Neuronal stem cell (in vitro differentiated cells): Measurements from ENCODE around the gene RNF13.

Experiments
- DNase-seq: peaks from one replicate; pipeline ENCODE4 v3.0.0-alpha.2; 2013; ENCODE audit warnings: low spot score
- H2AFZ ChIP-seq: one replicate; pipeline ENCODE4 v1.6.1; 2013; ENCODE audit warnings: mild to moderate bottlenecking, low read length, inconsistent platforms
- H2AK5ac ChIP-seq: 2 replicates; pipeline ENCODE4 v1.6.1; 2013; ENCODE audit warnings: low read depth, mild to moderate bottlenecking, inconsistent platforms, low read length, moderate library complexity, mixed read lengths
- H2BK120ac ChIP-seq: 2 replicates; pipeline ENCODE4 v1.6.1; 2013; ENCODE audit warnings: low read depth, mild to moderate bottlenecking, inconsistent platforms, low read length, moderate library complexity, mixed read lengths
- H2BK12ac ChIP-seq: one replicate; pipeline ENCODE4 v1.6.1; 2013; ENCODE audit warnings: low read length, inconsistent platforms
- H2BK15ac ChIP-seq: 2 replicates; pipeline ENCODE4 v1.6.1; 2013; ENCODE audit warnings: mild to moderate bottlenecking, low read length, inconsistent platforms, mixed read lengths
- H2BK5ac ChIP-seq: one replicate; pipeline ENCODE4 v1.6.1; 2013; ENCODE audit warnings: inconsistent platforms, mild to moderate bottlenecking, low read length, moderate library complexity
- H3K14ac ChIP-seq: one replicate; pipeline ENCODE4 v1.6.1; 2013; ENCODE audit warnings: low read length, inconsistent platforms
- H3K18ac ChIP-seq: 2 replicates; pipeline ENCODE4 v1.6.1; 2013; ENCODE audit warnings: low read length, inconsistent platforms
- H3K23ac ChIP-seq: 2 replicates; pipeline ENCODE4 v1.6.1; 2013; ENCODE audit warnings: low read depth, mild to moderate bottlenecking, mixed read lengths, low read length, inconsistent platforms; ENCODE audit not compliant: poor library complexity
- H3K27ac ChIP-seq: replicated peaks from 3 replicates; pipeline ENCODE4 v1.5.1; 2013; ENCODE audit warnings: low read length, inconsistent platforms
- H3K27me3 ChIP-seq, 3 experiments: 2 replicates each; pipeline ENCODE4 v1.6.1; 2013; ENCODE audit warnings: low read length in 3 of 3, mild to moderate bottlenecking in 2 of 3, inconsistent platforms in 1 of 3, low read depth in 1 of 3, mixed read lengths in 1 of 3, moderate library complexity in 1 of 3; ENCODE audit not compliant: control insufficient read depth in 3 of 3, insufficient read depth in 3 of 3
- H3K36me3 ChIP-seq, 2 donors: replicated peaks in 1 of 2; 2 replicates each; pipeline ENCODE4 v1.6.1; 2013; ENCODE audit warnings: low read length in 2 of 2; ENCODE audit not compliant: control insufficient read depth in 2 of 2, insufficient read depth in 2 of 2
- H3K4ac ChIP-seq: 2 replicates; pipeline ENCODE4 v1.6.1; 2013; ENCODE audit warnings: inconsistent platforms, mild to moderate bottlenecking, low read length, moderate library complexity
- H3K4me1 ChIP-seq, 2 donors: 1 replicate in 1 of 2; 2 replicates in 1 of 2; pipeline ENCODE4 v1.6.1; 2013; ENCODE audit warnings: low read length in 2 of 2, low read depth in 1 of 2; ENCODE audit not compliant: control insufficient read depth in 2 of 2, insufficient read depth in 1 of 2
- H3K4me2 ChIP-seq: one replicate; pipeline ENCODE4 v1.6.1; 2013; ENCODE audit warnings: mild to moderate bottlenecking, low read length, inconsistent platforms; ENCODE audit not compliant: insufficient read depth, poor library complexity, severe bottlenecking
- H3K4me3 ChIP-seq, 2 donors: 2 replicates each; pipeline ENCODE4 v1.5.1; 2013; ENCODE audit warnings: low read length in 2 of 2, mild to moderate bottlenecking in 2 of 2, inconsistent platforms in 1 of 2, moderate library complexity in 1 of 2
- H3K79me1 ChIP-seq: one replicate; pipeline ENCODE4 v1.6.1; 2013; ENCODE audit warnings: low read depth, mild to moderate bottlenecking, inconsistent platforms, low read length, moderate library complexity
- H3K9ac ChIP-seq: one replicate; pipeline ENCODE4 v1.6.1; 2013; ENCODE audit warnings: mild to moderate bottlenecking, low read depth, low read length, inconsistent platforms; ENCODE audit not compliant: poor library complexity
- H3K9me3 ChIP-seq, 2 donors: replicated peaks in 1 of 2; 2 replicates each; pipeline versions ENCODE3 to v1.6.1; 2013; ENCODE audit warnings: low read length in 2 of 2, mild to moderate bottlenecking in 2 of 2, inconsistent platforms in 1 of 2, low read depth in 1 of 2, mixed read lengths in 1 of 2, moderate library complexity in 1 of 2; ENCODE audit not compliant: control insufficient read depth in 2 of 2, insufficient read depth in 1 of 2
- H4K8ac ChIP-seq: one replicate; pipeline ENCODE4 v1.6.1; 2013; ENCODE audit warnings: low read depth, mild to moderate bottlenecking, inconsistent platforms, low read length, moderate library complexity
- H4K91ac ChIP-seq: one replicate; pipeline ENCODE4 v1.6.1; 2013; ENCODE audit warnings: low read length, low read depth, mild to moderate bottlenecking, inconsistent platforms; ENCODE audit not compliant: poor library complexity
- WGBS, 2 donors: extraction: QIAGEN DNeasy Blood & Tissue Kit; methylation state at CpG; one replicate each; pipeline ENCODE4 v1.1.7; 2013; ENCODE audit warnings: missing lambda C conversion rate in 2 of 2, mixed read lengths in 1 of 2; ENCODE audit not compliant: insufficient read length in 2 of 2, insufficient replicate concordance in 1 of 2; ENCODE audit errors: extremely low coverage in 2 of 2; 5-methylcytosine and 5-hydroxymethylcytosine counted together

RNF13 gene

DNA sequence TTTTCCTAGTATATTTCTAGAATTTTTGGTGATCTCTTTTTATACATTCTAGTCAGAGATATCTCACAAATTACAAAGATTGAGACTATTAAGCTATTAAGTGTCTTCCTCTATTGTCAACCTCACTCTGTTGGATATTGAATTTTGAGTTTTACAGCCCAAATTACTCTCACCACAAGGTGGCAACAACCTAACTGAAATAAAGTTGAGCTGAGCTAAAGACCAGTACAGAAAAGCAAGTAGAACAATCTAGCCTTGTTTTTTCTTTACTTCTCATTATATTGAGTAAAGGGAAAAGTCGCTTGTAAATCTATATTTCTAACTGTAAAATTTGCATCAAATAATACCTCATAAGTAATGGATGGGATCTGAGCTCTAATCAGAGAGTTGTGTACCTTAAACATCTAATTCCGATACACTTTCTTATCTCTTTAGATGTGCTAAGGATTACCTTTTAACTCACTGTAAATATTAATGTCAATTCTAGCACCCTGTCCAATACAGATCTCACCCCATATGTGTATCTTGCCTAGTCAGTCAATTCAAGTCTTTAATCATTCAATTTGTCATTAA lies 47.2 kb upstream of the RNF13 start:
- Histone ChIP-seq H3K79me1 (no peaks in the 10 kb centered on the region), H3K4me1 (peaks cover 0 to 6% of the 10 kb centered on the region in 2 donors), H3K4me3 (no peak overlapping the region), H3K36me3 (no peaks in the 10 kb centered on the region), H2AFZ (no peak overlapping the region), H2BK5ac (no peak overlapping the region), H2AK5ac (no peak overlapping the region), H3K4me2 (no peak overlapping the region), H3K4ac (no peak overlapping the region), H3K27me3 (peaks cover 0 to 33% (median 0%) of the 10 kb centered on the region in 3 experiments), H2BK120ac (no peak overlapping the region), H4K91ac (no peak overlapping the region), H4K8ac (no peak overlapping the region), H3K18ac (no peak overlapping the region), H3K27ac (no peak overlapping the region), H3K23ac (no peak overlapping the region), H3K14ac (no peak overlapping the region), H2BK12ac (no peak overlapping the region), H3K9me3 (no peaks in the 10 kb centered on the region), H2BK15ac (no peak overlapping the region), H3K9ac (no peak overlapping the region)
- WGBS, 2 donors, result no CpG with 5 or more reads among the region's 2 CpGs
- peak; percentile 5 for DNase-seq

DNA sequence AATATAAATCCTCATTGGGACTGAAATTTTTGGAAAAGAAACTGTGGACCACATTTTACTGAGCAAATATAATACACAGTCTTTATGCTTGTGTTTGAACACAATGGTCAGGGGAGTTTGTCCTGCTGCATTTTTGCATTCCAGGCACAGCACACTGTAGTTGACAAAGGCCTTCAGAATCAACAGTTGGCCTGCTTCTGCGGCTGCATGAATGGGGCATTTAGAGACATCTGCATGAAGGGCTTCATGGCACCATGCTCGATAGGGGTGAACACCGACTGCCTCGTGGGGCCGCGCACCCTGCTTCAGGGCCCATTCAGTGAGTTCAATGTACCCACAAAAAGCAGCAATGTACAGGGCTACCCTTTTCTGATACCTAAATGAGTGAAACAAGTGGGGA lies 45.3 kb upstream of the RNF13 start:
- H3K23ac ChIP-seq, result no peak overlapping the region
- no CpG with 5 or more reads among the region's 6 CpGs for WGBS, 2 donors
- H2BK12ac ChIP-seq, result no peak overlapping the region
- H3K36me3 ChIP-seq, result no peaks in the 10 kb centered on the region
- no peak overlapping the region for H3K18ac ChIP-seq
- no peak overlapping the region for H4K91ac ChIP-seq
- H2AK5ac ChIP-seq, result no peak overlapping the region
- no peak overlapping the region for H3K14ac ChIP-seq
- DNase-seq, result no peak
- H3K4me1 ChIP-seq, result peaks cover 0 to 6% of the 10 kb centered on the region in 2 donors
- H3K9ac ChIP-seq, result peak overlapping the region; percentile 38
- H3K27me3 ChIP-seq, result peaks cover 0 to 20% (median 0%) of the 10 kb centered on the region in 3 experiments
- no peak overlapping the region for H3K4me2 ChIP-seq
- no peak overlapping the region for H3K27ac ChIP-seq
- no peak overlapping the region for H2BK5ac ChIP-seq
- no peaks in the 10 kb centered on the region for H3K9me3 ChIP-seq
- H2BK15ac ChIP-seq, result no peak overlapping the region
- H2AFZ ChIP-seq, result peak overlapping the region; percentile 21
- H3K4ac ChIP-seq, result no peak overlapping the region
- no peaks in the 10 kb centered on the region for H3K79me1 ChIP-seq
- H3K4me3 ChIP-seq, result no peak overlapping the region
- H4K8ac ChIP-seq, result no peak overlapping the region
- H2BK120ac ChIP-seq, result no peak overlapping the region

DNA sequence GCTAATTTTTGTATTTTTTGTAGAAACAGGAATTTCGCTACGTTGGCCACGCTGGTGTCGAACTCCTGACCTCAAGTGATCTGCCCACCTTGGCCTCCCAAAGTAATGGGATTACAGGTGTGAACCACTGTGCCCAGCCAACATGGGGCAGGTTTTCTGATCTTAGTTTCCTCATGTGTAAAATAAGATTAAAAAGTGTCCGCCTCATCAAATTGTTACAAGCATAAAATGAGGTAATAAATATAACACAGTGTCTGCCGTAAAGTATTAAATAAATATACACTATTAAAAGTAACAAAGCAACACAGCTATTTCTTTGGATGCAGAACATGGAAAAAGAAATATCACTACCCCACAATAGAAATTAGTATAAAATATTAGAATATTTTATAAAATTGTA lies 44.3 kb upstream of the RNF13 start:
- H2BK5ac ChIP-seq, result no peak overlapping the region
- no peak overlapping the region for H3K14ac ChIP-seq
- no CpG with 5 or more reads among the region's 6 CpGs for WGBS, 2 donors
- H4K8ac ChIP-seq, result no peak overlapping the region
- DNase-seq, result no peak
- H3K18ac ChIP-seq, result no peak overlapping the region
- no peak overlapping the region for H2BK12ac ChIP-seq
- H3K9ac ChIP-seq, result no peak overlapping the region
- H3K4me2 ChIP-seq, result no peak overlapping the region
- no peak overlapping the region for H2AK5ac ChIP-seq
- H3K23ac ChIP-seq, result no peak overlapping the region
- H3K4me1 ChIP-seq, result peaks cover 0 to 6% of the 10 kb centered on the region in 2 donors
- H2AFZ ChIP-seq, result no peak overlapping the region
- H4K91ac ChIP-seq, result no peak overlapping the region
- no peak overlapping the region for H2BK15ac ChIP-seq
- H3K4ac ChIP-seq, result no peak overlapping the region
- no peak overlapping the region for H3K27ac ChIP-seq
- H2BK120ac ChIP-seq, result no peak overlapping the region
- no peaks in the 10 kb centered on the region for H3K79me1 ChIP-seq
- H3K4me3 ChIP-seq, result no peak overlapping the region
- no peaks in the 10 kb centered on the region for H3K9me3 ChIP-seq
- peaks cover 0 to 14% (median 0%) of the 10 kb centered on the region in 3 experiments for H3K27me3 ChIP-seq
- no peaks in the 10 kb centered on the region for H3K36me3 ChIP-seq

DNA sequence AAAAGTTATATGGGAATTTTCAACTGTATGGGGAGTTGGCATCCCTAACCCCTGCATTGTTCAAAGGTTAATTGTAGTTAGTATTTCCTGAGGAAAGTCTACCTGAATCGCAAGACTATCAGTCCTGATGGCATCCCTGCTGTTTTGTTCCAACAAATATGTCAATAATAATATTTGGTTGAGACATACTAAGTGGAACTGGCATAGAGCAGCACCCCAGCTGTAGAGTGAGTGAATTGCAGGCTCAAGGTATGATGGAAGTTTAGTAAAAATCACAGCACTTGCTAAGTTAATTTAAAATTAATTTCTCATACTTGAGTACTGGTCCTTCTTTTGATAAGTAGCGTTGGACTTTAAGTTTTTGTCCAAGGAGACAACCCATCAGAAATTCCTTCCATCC lies 42.8 kb upstream of the RNF13 start:
- no peak overlapping the region for H2BK12ac ChIP-seq
- no CpG with 5 or more reads among the region's 2 CpGs for WGBS, 2 donors
- H3K9me3 ChIP-seq, result no peaks in the 10 kb centered on the region
- no peak overlapping the region for H2AK5ac ChIP-seq
- H4K8ac ChIP-seq, result no peak overlapping the region
- DNase-seq, result no peak
- H3K14ac ChIP-seq, result no peak overlapping the region
- no peak overlapping the region for H3K4ac ChIP-seq
- no peak overlapping the region for H3K9ac ChIP-seq
- H3K4me2 ChIP-seq, result no peak overlapping the region
- H3K27me3 ChIP-seq, result peaks cover 0 to 20% (median 0%) of the 10 kb centered on the region in 3 experiments
- no peak overlapping the region for H3K4me3 ChIP-seq
- no peak overlapping the region for H4K91ac ChIP-seq
- H3K27ac ChIP-seq, result no peak overlapping the region
- no peak overlapping the region for H3K23ac ChIP-seq
- H2AFZ ChIP-seq, result no peak overlapping the region
- no peak overlapping the region for H3K18ac ChIP-seq
- no peaks in the 10 kb centered on the region for H3K79me1 ChIP-seq
- H2BK5ac ChIP-seq, result no peak overlapping the region
- H2BK120ac ChIP-seq, result no peak overlapping the region
- no peak overlapping the region for H2BK15ac ChIP-seq
- peaks cover 0 to 6% of the 10 kb centered on the region in 2 donors for H3K4me1 ChIP-seq
- no peaks in the 10 kb centered on the region for H3K36me3 ChIP-seq
